A549 (cell line): Measurements from ENCODE around the gene ISL1.

Experiments used
- CTCF ChIP-seq: fragments of >200 bp; sonication (Bioruptor Twin); formaldehyde crosslinking; IDR thresholded peaks from 3 replicates; pipeline ENCODE4 v1.5.1; 2016
- POLR2A ChIP-seq: IDR thresholded peaks from 2 replicates; pipeline ENCODE4 v1.6.1; 2012; ENCODE audit warnings: mild to moderate bottlenecking, low read length

- TF ChIP-seq CTCF (no peak), POLR2A (no peak)
These were observed 5.4 kb downstream of the ISL1 start for GRCh38 chr5:51388488-51389287.
